Esophagus squamous epithelium (tissue), 5 donors: Measurements from ENCODE around the gene PHGDH. TPM values are rescaled to one million over a fixed set of nuclear protein-coding genes. Genes with fewer than 3 reads are reported as not detected.

Experiments
- DNase-seq: peaks from one replicate; lab custom pipeline; 2025; lab: John Stamatoyannopoulos, UW
- H3K27ac ChIP-seq, 4 donors: fragments of 200-600 bp; sonication (generic); one replicate each; pipeline ENCODE4 v1.5.1; 2016 to 2019; ENCODE audit warnings: mild to moderate bottlenecking in 1 of 4
- H3K27me3 ChIP-seq, 4 donors: fragments of 200-600 bp; sonication (generic); 1 replicate in 3 of 4; 2 replicates in 1 of 4; pipeline versions ENCODE4 v1.5.1 to v1.6.0; 2017 to 2021; ENCODE audit warnings: antibody characterized with exemption in 1 of 4
- H3K36me3 ChIP-seq, 3 donors: fragments of 200-600 bp; sonication (generic); one replicate each; pipeline ENCODE4 v1.5.1; 2016 to 2019
- H3K4me1 ChIP-seq, 3 donors: fragments of 200-600 bp; sonication (generic); one replicate each; pipeline ENCODE4 v1.5.1; 2017 to 2019
- H3K4me3 ChIP-seq, 4 donors: fragments of 200-600 bp; sonication (generic); 1 replicate in 3 of 4; 2 replicates in 1 of 4; pipeline ENCODE4 v1.5.1; 2016 to 2019; ENCODE audit warnings: mild to moderate bottlenecking in 2 of 4, moderate library complexity in 1 of 4
- H3K9me3 ChIP-seq, 3 donors: fragments of 200-600 bp; sonication (generic); one replicate each; pipeline ENCODE4 v1.5.1; 2016 to 2019
- CTCF ChIP-seq, 6 experiments: fragments of 450-650 bp in 4 of 6; fragments of 200-600 bp in 2 of 6; sonication (generic) in 2 of 6; IDR thresholded peaks; one replicate each; pipeline ENCODE4 v1.5.1; 2016 to 2019; ENCODE audit warnings: antibody characterized with exemption in 6 of 6, mild to moderate bottlenecking in 4 of 6, moderate library complexity in 4 of 6
- POLR2A ChIP-seq, 4 donors: fragments of 450-650 bp; IDR thresholded peaks; one replicate each; pipeline ENCODE4 v1.6.1; 2017; ENCODE audit warnings: antibody characterized with exemption in 4 of 4, mild to moderate bottlenecking in 4 of 4, moderate library complexity in 3 of 4
- WGBS, 2 donors: methylation state at CpG; one replicate each; pipeline ENCODE4 v1.1.5; 2018; 5-methylcytosine and 5-hydroxymethylcytosine counted together
- intact Hi-C: fragments of 100-400 bp; cut with DNase I; formaldehyde crosslinking; loops from one replicate; pipeline ENCODE4 v1.15.0; 2022
- total RNA-seq, 4 donors: library from RNA; depleted of rRNA; stranded (reverse); fragments of >200 nt; gene quantifications; one replicate each; pipeline ENCODE4 v1.1.0, GENCODE V29; 2016
- donor health status: DM: yes; HTN: yes; CAD: no.

Gene PHGDH
- total RNA-seq, 4 donors from 2014 or later = 34.5 to 89.7 (median 43.2) TPM

- no peaks in the 10 kb centered on the region for H3K27me3 ChIP-seq
- peaks cover 0 to 70% (median 7%) of the 10 kb centered on the region in 3 donors for H3K36me3 ChIP-seq
- intact Hi-C loops = no loop called here
- TF ChIP-seq POLR2A (IDR thresholded peaks at IDR 0.05) (no peak), CTCF (IDR thresholded peaks at IDR 0.05) (no peak)
- no peak for DNase-seq
- H3K4me1 ChIP-seq = peaks cover 0 to 13% (median 4%) of the 10 kb centered on the region in 3 donors
- no peak overlapping the region for H3K4me3 ChIP-seq
- H3K27ac ChIP-seq = no peak overlapping the region
- no peaks in the 10 kb centered on the region for H3K9me3 ChIP-seq
Measured at GRCh38 chr1:119729044-119729443, 17.3 kb downstream of the PHGDH start.

GRCh38 chr1:119731060-119731459, 19.3 kb downstream of the PHGDH start:
- Histone ChIP-seq H3K4me1 (peaks cover 0 to 13% (median 4%) of the 10 kb centered on the region in 3 donors), H3K27me3 (no peaks in the 10 kb centered on the region), H3K4me3 (no peak overlapping the region), H3K36me3 (peaks cover 0 to 67% (median 7%) of the 10 kb centered on the region in 3 donors), H3K9me3 (no peaks in the 10 kb centered on the region), H3K27ac (no peak overlapping the region)
- DNase-seq = no peak
- WGBS, 2 donors = 63 to 79% methylated on average over 4 to 5 of the region's 5 CpGs
- intact Hi-C loops = no loop called here
- TF ChIP-seq CTCF (IDR thresholded peaks at IDR 0.05) (no peak), POLR2A (IDR thresholded peaks at IDR 0.05) (no peak)

- H3K27ac ChIP-seq = no peak overlapping the region
- no peaks in the 10 kb centered on the region for H3K27me3 ChIP-seq
- intact Hi-C loops = no loop called here
- TF ChIP-seq POLR2A (IDR thresholded peaks at IDR 0.05) (no peak), CTCF (IDR thresholded peaks at IDR 0.05) (no peak)
- no peaks in the 10 kb centered on the region for H3K9me3 ChIP-seq
- H3K4me1 ChIP-seq = peaks cover 0 to 13% (median 4%) of the 10 kb centered on the region in 3 donors
- peaks cover 0 to 68% (median under 1%) of the 10 kb centered on the region in 3 donors for H3K36me3 ChIP-seq
- 79 to 89% methylated on average over 4 to 5 of the region's 6 CpGs for WGBS, 2 donors
- DNase-seq = no peak
- no peak overlapping the region for H3K4me3 ChIP-seq
Measured at GRCh38 chr1:119731741-119732430, 20.2 kb downstream of the PHGDH start.

- intact Hi-C loops = no loop called here
- DNase-seq = no peak
- H3K27me3 ChIP-seq = no peaks in the 10 kb centered on the region
- peaks cover 0 to 70% (median 0%) of the 10 kb centered on the region in 3 donors for H3K36me3 ChIP-seq
- H3K4me1 ChIP-seq = peaks cover 0 to 16% (median 4%) of the 10 kb centered on the region in 3 donors
- H3K4me3 ChIP-seq = no peak overlapping the region
- WGBS, 2 donors = 75 to 76% methylated on average over 4 to 6 of the region's 11 CpGs
- no peaks in the 10 kb centered on the region for H3K9me3 ChIP-seq
- TF ChIP-seq CTCF (IDR thresholded peaks at IDR 0.05) (no peak), POLR2A (IDR thresholded peaks at IDR 0.05) (no peak)
- no peak overlapping the region for H3K27ac ChIP-seq
Measured at GRCh38 chr1:119732465-119733168, 20.9 kb downstream of the PHGDH start.

- intact Hi-C loops = no loop called here
- H3K4me3 ChIP-seq = no peak overlapping the region
- TF ChIP-seq CTCF (IDR thresholded peaks at IDR 0.05) (no peak), POLR2A (IDR thresholded peaks at IDR 0.05) (no peak)
- no peak for DNase-seq
- H3K36me3 ChIP-seq = peaks cover 0 to 71% (median 0%) of the 10 kb centered on the region in 3 donors
- H3K4me1 ChIP-seq = peaks cover 0 to 7% (median 0%) of the 10 kb centered on the region in 3 donors
- H3K27ac ChIP-seq = no peak overlapping the region
- no peaks in the 10 kb centered on the region for H3K27me3 ChIP-seq
- no peaks in the 10 kb centered on the region for H3K9me3 ChIP-seq
- WGBS, 2 donors = 87 to 90% methylated on average over 3 of the region's 3 CpGs
Measured at GRCh38 chr1:119733754-119734153, 22.0 kb downstream of the PHGDH start.
